GM12872 (cell line): Measurements from ENCODE around the gene SPATA20.

Source experiments
- TF ChIP-seq, protein P1 (sequence below): IDR thresholded peaks from 3 replicates; pipeline ENCODE4 v1.5.1; 2011; ENCODE audit warnings: low read depth, mild to moderate bottlenecking, low read length, moderate library complexity; ENCODE audit not compliant: insufficient read depth

SPATA20 gene

GRCh38 chr17:50523208-50523607, 23.8 kb upstream of the SPATA20 start:
- TF ChIP-seq, protein P1, sequence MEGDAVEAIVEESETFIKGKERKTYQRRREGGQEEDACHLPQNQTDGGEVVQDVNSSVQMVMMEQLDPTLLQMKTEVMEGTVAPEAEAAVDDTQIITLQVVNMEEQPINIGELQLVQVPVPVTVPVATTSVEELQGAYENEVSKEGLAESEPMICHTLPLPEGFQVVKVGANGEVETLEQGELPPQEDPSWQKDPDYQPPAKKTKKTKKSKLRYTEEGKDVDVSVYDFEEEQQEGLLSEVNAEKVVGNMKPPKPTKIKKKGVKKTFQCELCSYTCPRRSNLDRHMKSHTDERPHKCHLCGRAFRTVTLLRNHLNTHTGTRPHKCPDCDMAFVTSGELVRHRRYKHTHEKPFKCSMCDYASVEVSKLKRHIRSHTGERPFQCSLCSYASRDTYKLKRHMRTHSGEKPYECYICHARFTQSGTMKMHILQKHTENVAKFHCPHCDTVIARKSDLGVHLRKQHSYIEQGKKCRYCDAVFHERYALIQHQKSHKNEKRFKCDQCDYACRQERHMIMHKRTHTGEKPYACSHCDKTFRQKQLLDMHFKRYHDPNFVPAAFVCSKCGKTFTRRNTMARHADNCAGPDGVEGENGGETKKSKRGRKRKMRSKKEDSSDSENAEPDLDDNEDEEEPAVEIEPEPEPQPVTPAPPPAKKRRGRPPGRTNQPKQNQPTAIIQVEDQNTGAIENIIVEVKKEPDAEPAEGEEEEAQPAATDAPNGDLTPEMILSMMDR, result no peak

DNA sequence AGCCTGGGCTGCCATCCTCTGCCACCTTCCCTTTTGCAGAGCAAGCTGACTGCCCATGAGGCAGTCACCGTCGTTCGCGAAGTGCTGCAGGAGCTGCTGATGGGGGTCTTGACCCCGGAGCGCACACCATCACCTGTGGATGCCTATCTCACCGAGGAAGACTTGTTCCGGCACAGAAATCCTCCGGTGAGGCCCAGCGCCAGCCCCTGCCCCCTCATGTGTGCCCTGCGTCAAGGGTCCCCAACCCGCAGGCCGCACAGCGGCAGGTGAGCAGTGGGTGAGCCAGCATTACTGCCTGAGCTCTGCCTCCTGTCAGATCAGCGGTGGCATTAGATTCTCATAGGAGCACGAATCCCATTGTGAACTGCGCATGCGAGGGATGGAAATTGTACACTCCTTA, 22.1 kb upstream of the SPATA20 start:
- TF ChIP-seq, protein P1, result no peak

DNA sequence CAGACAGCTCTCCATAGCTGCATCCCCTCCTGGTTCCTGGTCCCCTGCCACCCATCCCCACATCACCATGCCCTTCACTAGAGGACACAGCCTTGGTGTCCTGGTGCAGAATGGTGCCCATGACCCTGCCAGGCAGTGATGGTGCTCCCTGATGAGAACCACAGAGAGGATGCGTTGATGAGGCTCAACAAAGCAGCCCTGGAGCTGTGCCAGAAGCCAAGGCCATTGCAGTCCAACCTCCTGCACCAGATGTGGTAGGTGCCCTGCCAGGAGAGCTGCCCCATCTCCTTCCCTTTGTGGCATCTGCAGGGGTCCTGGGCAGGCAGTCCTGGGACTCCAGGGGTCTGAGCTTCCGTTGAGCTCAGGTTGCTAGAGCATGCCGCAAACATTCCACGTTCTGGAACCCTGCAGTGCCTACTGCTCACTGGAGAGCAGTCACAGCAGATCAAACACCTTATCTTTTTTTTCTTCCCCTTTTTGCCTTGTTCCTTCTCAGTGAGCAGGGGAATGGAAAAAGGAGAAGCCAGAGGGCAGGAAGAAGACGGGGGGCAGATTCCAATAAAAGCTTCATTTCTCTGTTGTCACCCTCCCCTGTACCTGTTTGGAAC, 19.7 kb upstream of the SPATA20 start:
- TF ChIP-seq, protein P1, result no peak

DNA sequence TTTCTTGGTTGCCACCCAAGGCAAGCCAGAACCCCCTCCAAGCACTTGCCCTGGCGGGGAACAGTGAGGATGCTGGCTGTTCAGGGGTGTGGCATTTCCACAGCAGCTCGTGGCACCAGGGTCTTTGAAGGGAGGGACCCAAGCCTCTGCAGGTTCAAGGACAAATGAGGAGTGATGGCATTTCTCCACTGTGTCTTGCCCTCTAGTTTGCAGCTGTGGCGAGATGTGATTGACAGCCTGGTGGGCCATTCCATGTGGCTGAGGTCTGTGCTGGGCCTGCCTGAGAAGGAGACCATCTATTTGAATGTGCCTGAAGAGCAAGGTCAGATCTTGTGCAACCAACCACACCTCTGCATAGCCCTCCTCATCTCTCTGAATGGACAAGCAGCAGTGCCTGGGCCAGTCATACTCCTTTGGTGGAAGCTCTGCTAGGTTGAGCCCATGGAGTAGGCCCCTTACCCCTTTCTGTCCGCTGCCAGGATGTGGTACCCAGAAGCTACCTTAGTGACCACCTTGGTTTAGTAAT, 19.0 kb upstream of the SPATA20 start:
- TF ChIP-seq, protein P1, result no peak

GRCh38 chr17:50529849-50530248, 17.1 kb upstream of the SPATA20 start:
- TF ChIP-seq, protein P1, result no peak

- TF ChIP-seq, protein P1, result no peak
Observed at GRCh38 chr17:50531428-50532025, 15.4 kb upstream of the SPATA20 start.

DNA sequence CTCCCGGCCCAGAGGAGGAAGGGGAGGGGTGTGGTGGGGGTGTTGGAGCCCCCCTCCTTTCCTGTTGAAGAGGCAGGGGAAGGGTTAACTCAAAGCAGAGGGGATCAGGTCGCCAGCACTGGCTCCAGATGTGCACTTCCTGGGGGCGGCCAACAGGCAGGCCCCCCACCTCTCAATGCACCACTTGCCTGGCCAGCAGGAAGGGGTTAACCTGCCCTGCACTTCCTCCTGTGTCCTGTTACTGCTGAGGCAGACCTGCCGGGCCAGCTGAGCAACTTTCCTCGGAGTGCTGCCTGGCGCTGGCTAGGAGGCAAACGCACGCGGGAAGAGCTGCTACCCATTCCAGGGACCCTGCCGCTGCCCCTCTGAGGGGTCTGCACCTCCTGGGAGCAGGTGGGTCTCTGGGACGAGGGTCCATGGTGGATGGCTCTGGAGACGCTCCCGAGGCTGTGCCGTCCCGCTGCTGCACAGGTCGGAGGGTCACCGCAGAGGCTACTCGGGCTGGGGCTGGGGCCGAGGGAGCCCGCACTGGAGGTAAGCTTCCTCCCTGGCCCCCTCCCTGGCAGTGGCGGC, 14.4 kb upstream of the SPATA20 start, which contains the start of gene EPN3:
Gene EPN3 (plus strand): TSS at position 284 of the 573 bp plus-strand sequence. CDS start 3,822 bp downstream, outside the sequence.
- TF ChIP-seq, protein P1, result no peak
